ENCODE results near the gene ISM2.

DNA sequence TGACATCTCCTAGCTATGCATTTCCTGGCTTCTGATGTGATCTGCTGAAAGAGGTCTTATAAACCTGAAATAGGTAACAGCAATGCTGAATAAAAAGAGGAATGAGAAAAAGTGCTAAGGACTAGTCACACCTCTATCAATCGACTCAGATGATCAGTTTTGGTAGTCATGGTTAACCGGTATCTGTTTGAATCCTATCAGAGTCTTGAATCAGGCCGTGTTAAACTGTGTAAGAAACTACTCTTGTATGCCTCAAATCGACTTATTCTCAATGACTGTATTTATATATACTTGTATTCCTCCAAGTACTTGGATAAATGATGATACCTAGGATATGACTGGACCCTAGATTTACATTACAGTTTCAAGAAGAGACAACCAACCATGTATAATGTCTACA lies 10.8 kb upstream of the ISM2 start:
- TF ChIP-seq NANOG (IDR thresholded peaks at IDR 0.05; ENCODE audit: borderline replicate concordance), result no peak
- TF ChIP-seq, protein P1, sequence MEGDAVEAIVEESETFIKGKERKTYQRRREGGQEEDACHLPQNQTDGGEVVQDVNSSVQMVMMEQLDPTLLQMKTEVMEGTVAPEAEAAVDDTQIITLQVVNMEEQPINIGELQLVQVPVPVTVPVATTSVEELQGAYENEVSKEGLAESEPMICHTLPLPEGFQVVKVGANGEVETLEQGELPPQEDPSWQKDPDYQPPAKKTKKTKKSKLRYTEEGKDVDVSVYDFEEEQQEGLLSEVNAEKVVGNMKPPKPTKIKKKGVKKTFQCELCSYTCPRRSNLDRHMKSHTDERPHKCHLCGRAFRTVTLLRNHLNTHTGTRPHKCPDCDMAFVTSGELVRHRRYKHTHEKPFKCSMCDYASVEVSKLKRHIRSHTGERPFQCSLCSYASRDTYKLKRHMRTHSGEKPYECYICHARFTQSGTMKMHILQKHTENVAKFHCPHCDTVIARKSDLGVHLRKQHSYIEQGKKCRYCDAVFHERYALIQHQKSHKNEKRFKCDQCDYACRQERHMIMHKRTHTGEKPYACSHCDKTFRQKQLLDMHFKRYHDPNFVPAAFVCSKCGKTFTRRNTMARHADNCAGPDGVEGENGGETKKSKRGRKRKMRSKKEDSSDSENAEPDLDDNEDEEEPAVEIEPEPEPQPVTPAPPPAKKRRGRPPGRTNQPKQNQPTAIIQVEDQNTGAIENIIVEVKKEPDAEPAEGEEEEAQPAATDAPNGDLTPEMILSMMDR (conservative IDR thresholded peaks at IDR 0.05; ENCODE audit: low read depth in 2 of 2), result no peak
- no peak for TF ChIP-seq POLR2AphosphoS5 (IDR thresholded peaks at IDR 0.05; ENCODE audit: low read depth)

Data from GM23338 (cell line).